NCI-H1092 (cell line): ENCODE measurements around the gene CBS.
"Not testable (repeated sequence)": the region's sequence is repeated elsewhere in the genome, so short reads cannot be mapped to it uniquely, and the experiment has no call there.

ENCODE experiments used
- DNase-seq: peaks from one replicate; lab custom pipeline; 2025; lab: John Stamatoyannopoulos, UW

CBS gene

DNA sequence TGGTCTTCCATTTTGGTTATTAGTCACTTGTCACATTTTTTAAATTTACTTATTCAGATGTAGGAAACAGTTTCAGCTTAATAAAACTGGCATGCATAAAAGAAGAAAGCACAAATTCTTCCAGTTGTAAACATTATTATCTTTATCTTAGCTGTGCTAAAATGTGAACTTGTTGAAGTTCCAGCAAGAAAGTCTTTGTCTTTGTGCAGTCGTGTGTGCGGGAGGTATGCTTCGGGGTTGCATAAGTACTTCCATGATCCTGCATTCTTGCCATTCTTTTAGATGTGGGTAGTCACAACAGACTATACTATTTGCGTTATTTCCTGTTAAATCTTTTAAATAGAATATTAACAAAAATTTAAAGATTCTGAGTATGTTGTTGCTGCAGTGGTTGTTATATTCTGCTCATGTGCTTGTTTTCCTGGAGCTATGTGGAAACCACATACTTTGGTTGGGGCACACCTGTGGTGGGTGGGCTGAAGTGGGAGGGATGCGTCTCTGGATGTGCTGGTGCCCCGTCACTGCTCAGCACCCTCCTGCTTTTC, 49.9 kb downstream of the CBS start:
- DNase-seq = no peak

DNA sequence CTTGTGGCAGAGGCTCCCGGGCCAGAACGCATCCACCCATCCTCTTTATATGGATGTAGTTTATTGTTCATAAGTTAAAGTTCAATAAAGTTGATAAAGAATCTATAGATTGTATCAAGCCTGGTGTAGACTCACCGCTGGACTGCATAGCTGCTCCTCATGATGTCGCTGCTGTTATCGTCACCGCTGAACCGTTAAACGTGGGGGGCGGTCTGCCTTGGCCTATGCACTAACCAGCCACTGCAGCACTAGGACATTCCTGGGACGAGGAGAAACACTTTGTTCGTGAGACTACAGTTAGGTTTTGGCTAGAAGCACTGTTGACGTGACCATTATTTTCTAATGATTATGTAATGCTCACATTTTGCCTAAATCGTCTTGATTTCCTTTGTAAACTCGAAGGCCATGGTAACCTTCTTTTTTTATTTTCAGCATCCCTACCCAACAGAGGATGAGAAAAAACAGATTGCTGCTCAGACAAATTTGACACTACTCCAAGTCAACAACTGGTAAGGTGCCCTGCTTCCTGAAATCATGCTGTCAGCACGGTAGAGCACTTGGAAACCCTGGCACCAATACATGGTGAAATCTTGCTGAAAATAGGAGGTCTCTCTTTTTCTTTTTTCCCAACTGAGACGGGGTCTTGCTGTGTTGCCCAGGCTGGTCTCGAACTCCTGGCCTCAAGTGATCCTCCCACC, 51.0 kb downstream of the CBS start:
- DNase-seq = no peak

DNA sequence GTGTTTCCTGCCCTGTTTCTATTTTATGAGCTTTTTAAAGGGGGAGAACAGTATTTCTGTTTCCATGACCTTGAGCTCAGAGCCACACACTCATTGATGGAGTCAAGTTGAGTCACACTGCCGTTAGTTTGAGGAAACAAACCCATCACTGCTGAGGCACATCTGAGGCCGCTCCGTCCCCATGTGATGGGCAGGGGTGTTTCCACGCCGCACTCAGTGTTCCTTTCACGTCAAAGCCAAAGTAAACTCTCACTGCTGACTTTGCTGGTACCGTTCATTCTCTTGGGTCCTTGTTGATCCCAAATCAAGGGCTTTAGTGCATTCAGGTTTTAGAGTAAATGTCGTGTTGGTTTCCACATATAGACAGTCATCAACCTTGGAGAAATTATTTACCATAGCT, 52.5 kb downstream of the CBS start:
- DNase-seq = no peak

DNA sequence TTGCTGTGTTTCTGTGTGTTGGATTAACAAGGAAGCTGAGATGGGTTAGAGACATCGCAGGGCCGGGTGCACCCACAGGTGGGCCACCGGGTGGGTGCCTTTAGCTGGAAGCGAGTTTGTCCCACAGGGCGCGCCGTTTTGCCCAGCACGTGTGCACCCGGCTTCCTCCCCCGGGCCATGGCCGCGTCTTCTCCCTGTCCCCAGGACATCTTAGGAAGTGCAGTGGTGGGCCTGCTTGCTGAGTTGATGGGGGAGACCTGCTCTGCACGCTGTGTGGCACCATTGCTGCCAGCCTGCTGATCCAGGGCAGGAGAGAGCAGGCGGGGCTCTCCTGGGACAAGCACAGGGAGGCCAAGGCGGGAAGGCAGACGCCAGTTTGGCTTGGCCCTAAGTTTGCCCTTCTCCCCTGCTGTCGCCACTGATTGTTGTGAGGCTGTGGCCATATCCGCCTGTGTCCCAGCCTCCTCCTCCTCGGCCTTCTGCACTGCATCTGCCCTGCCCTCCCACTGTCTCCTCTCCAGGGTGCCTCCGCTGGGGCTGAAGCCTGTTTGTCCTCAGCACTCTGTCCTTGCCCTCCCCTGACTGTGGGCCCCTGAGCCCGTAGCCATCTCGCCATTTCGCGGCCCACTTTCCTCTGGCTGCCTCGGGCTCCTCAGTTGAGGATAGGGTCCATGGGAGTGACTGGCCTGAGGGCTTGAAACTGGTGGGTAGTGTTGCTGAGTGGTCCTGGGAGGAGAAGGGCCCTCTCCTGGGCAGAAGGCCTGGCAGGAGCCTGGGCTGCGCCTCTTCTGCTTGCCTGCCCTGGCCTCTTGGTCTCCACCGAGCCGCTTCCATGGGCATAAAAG, 53.7 kb downstream of the CBS start:
- no peak for DNase-seq

DNA sequence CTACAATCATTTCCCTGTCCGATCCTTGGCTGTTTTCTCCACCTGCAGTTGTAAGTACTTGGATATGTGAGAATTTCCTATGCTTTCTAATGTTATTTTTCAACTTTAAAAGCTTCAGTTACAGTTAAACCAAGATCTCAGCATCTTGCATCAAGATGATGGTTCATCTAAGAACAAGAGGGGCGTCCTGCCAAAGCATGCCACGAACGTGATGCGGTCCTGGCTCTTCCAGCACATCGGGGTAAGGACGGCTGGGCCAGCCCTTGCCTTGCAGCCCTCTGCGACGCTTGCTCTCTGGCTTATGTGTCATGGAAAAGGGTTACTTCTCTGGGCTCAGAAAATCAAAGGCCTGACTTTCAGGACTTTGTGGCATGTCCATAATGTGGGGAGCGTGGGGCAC, 54.4 kb downstream of the CBS start:
- DNase-seq = no peak

DNA sequence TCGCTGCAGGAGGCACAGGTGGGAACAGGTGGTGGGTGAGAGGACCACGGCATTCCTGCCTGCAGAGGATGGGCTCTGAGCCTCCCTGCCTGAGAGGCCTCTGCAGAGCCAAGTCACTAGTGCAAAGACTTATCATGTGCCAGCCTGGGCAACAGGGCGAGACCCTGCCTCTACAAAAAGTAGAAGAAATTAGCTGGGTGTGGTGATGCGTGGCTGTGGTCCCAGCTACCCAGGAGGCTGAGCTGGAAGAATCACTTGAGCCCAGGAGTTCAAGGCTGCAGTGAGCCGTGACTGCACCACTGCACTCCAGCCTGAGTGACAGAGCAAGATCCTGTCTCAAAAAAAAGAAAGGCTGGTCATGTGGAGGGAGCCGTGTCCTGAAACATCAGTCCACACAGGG, 54.9 kb downstream of the CBS start:
- DNase-seq = no peak

DNA sequence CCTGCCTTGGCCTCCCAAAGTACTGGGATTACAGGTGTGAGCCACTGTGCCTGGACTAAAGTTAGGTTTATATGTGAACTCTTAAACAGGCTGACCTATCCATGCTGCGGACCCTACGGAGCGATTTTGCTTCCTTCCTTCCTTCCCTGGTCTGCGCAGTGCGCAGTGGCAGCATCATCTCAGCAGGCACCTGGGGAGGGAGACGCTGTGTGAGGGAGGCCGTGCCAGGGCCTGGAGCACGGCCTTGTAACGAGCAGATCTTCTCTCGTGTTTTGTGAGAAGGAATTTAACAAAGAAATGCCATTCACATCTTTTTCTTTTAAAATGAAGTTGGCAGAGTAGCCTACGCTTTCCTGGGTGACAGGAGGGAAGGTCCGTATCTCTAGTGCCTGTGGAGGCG, 55.5 kb downstream of the CBS start:
- no peak for DNase-seq

DNA sequence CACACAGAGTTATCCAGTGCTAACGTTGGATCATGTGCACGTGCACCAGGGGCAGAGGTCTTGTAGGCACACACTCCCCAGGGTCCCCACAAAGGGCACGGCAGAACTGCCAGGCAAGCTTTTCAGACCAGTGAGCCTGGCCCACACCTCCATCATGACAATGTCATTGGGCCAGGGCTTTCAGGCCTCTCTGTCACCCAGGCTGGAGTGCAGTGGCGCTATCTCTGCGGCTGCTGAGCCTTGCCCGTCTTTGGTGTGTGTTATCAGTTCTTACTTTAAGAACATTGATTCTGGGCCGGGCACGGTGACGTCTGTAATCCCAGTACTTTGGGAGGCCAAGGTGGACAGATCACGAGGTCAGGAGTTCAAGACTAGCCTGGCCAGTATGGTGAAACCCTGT, 57.1 kb downstream of the CBS start:
- DNase-seq = no peak

DNA sequence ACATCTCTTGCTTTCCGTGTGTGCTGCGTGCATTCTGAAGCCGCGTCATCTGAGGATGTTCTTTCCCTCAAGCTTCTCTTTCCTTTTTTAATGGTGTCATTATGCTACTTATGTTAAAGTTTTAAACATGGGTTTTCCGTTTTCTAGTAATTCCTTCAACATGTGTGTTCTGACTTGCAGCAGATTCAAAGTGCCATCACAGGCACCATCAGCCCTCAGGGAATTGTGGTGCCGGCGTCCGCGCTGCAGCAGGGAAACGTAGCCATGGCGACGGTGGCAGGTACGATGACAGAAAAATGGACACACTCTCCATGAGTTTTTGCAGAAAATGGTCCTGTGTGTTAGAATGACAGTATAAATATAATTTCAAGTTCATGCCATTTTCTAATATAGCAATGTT, 58.9 kb downstream of the CBS start:
- DNase-seq = no peak

DNA sequence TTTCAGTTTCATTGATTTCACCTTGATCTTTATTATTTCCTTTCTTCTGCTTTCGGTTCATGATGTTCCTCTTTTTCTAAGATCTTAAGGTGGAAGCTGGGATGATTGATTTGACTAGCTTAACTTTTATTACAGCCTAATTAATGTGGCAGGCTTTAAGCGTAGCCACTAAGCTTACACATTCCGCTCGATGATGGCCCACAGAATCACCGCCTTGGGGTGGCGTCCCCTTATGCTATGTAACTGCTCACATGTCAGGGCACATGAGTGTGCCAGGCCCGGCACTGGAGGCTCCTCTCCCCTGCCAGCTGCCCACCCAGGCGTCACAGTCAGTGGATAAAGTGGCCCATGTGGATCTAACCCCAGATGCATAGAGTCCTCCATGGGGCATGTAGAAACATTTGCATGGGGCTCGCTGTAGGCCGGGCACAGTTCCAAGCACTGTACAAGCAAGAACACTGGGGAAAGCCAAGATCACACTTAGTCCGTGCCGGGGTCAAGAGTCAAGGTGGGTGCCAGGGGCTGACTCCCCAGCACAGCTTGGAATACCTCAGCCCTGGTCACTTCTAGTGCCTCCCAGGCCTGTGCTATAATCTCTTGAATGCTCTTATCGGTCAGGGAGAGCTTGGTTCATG, 59.6 kb downstream of the CBS start:
- no peak for DNase-seq

DNA sequence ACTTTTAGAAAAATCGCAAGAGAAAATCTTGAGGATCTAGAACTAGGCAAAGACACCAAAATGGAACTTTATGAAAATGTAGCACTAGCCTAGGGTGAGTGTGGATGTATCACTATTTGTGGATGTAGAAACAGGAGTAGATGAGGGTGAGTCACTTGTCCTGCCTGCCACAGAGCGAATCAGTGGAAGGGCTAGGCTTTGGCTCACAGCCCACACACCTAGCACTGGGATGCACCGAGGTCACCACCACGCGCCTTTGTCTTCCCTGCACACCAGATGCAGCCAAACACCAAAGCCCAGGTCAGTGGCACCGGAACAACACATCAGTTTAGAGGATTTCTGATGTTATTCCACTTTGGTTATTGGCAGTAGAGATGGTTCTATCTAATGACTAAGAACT, 63.0 kb downstream of the CBS start:
- no peak for DNase-seq

DNA sequence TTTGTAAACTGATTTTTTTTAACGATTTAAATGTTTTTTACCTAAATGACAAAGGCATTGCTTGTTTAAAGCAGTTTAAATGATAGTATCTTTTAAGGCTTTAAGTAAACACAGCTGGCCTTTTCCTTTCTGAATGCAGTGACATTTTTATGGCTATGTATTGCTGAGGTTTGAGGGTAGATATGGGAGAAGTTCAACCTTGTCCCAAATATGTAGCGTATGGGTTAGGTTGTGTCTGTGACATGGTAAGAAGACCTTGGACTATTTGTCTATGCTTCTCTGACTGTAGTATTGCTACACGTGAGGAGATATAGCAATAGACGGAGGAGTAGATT, 68.8 kb downstream of the CBS start:
- DNase-seq = no peak

DNA sequence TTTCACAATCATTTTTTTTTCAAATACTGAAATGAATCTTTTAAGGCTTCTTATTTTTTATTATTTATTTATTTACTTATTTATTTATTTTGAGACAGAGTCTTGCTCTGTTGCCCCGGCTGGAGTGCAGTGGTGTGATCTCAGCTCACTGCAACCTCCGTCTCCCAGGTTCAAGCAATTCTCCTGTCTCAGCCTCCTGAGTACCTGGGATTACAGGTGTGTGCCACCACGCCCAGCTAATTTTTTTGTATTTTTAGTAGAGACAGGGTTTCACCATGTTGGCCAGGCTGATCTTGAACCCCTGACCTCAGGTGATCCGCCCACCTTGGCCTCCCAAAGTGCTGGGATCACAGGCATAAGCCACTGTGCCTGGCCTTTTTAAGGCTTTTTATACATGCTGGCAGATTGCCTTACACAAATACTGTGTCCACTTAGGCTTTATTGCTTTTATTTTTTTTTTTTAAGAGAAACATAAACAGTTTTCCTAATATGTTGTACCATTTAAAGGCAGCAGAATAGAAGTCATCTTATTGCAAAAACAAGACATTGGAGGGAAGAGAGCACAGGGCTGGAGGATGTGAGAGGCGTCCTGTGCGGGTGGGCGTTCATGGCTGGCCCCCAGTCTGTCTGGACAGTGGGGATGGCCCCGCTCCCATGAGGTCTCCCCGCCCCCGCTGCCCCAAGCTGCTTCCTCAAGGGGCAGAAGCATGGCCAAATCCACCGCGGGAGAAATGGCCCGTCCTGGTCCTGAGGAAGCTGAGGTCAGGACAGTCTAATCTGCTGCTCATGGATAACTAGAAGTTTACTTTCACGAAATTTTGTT, 69.4 kb downstream of the CBS start:
- DNase-seq = not testable (repeated sequence)

DNA sequence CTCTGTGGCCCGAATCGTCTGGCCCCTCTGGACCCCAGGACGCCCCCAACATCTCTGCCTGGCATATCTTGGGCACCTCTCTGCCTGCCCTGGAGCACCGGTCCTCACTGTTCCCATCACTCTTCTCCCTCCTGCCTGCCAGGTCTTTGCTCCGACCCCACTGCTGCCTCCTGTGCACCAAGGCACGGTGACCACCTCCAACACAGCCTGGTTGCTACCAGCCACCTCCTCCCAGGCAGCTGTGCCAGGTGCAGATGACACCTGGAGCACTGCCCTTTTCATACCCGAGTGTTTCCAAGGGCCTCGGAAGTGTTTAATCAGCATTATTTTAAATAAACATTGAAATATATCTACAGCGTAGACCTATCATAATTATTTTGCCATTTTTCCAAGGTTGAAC, 70.0 kb downstream of the CBS start:
- no peak for DNase-seq

DNA sequence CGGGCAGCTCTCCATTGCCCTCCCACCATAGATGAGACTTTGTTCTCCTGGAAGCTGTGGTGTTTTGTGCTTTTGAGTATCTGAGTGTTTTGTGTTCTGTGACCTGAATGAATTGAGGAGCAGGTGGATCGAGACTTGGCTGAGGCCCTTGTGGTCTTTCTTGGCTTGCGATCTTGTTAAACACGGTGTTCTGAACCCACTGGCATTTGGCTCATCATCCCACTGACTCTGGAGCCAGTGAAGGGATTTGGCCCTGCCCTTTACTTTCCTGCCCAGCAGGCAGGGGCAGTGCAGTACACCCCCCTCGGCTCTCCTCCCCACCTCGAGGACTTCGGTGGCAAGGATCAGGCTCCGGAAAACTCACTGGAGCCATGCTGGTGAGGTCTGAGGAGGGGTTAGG, 70.7 kb downstream of the CBS start:
- no peak for DNase-seq
